AG10803 (cell line): ENCODE measurements around the gene RAI14.
A peak's percentile ranks its signal among the peaks of the same experiment; 100 is the strongest.
"Not testable (repeated sequence)": the region's sequence is repeated elsewhere in the genome, so short reads cannot be mapped to it uniquely, and the experiment has no call there.

ENCODE experiments used
- DNase-seq: peaks from one replicate; pipeline ENCODE4 v3.0.0; 2010; ENCODE audit warnings: low read depth
- H3K4me3 ChIP-seq: 2 replicates; pipeline ENCODE4 v1.5.1; 2011; ENCODE audit warnings: mild to moderate bottlenecking, low read length, control low read depth
- CTCF ChIP-seq: conservative IDR thresholded peaks from 2 replicates; pipeline ENCODE4 v1.5.1; 2011; ENCODE audit warnings: mild to moderate bottlenecking, low read length, control low read depth, inconsistent platforms

RAI14 gene

GRCh38 chr5:34755926-34756325, 99.8 kb downstream of the RAI14 start:
- TF ChIP-seq CTCF = no peak
- H3K4me3 ChIP-seq = no peak overlapping the region
- DNase-seq = no peak

- H3K4me3 ChIP-seq = no peak overlapping the region
- DNase-seq = peak; percentile 59
- TF ChIP-seq CTCF = no peak
Measured at GRCh38 chr5:34756781-34757624, 100.9 kb downstream of the RAI14 start.

- DNase-seq = no peak
- no peak overlapping the region for H3K4me3 ChIP-seq
- no peak for TF ChIP-seq CTCF
Measured at GRCh38 chr5:34758514-34758913, 102.4 kb downstream of the RAI14 start.

GRCh38 chr5:34759213-34759612, 103.1 kb downstream of the RAI14 start:
- H3K4me3 ChIP-seq, DNase-seq: not testable (repeated sequence)

- no peak for DNase-seq
- no peak for TF ChIP-seq CTCF
- no peak overlapping the region for H3K4me3 ChIP-seq
Measured at GRCh38 chr5:34765662-34766061, 109.5 kb downstream of the RAI14 start.

GRCh38 chr5:34767180-34767579, 111.1 kb downstream of the RAI14 start:
- TF ChIP-seq CTCF = no peak
- H3K4me3 ChIP-seq = no peak overlapping the region
- no peak for DNase-seq

GRCh38 chr5:34770486-34770885, 114.4 kb downstream of the RAI14 start:
- no peak overlapping the region for H3K4me3 ChIP-seq
- no peak for TF ChIP-seq CTCF
- DNase-seq = no peak

GRCh38 chr5:34771076-34771475, 114.9 kb downstream of the RAI14 start:
- no peak overlapping the region for H3K4me3 ChIP-seq
- DNase-seq = no peak
- TF ChIP-seq CTCF = no peak
